Peyer's patch (tissue), 4 donors: Measurements from ENCODE around the gene MAP1LC3A.

Experiments used
- CTCF ChIP-seq, 6 experiments: fragments of 450-650 bp in 4 of 6; fragments of 200-600 bp in 2 of 6; sonication (generic) in 1 of 6; IDR thresholded peaks; one replicate each; pipeline ENCODE4 v1.5.1; 2017 to 2019; ENCODE audit warnings: antibody characterized with exemption in 6 of 6, mild to moderate bottlenecking in 3 of 6, moderate library complexity in 1 of 6
- POLR2A ChIP-seq, 2 donors: fragments of 450-650 bp; IDR thresholded peaks; one replicate each; pipeline ENCODE4 v1.5.1; 2017; ENCODE audit warnings: antibody characterized with exemption in 2 of 2, mild to moderate bottlenecking in 2 of 2, moderate library complexity in 2 of 2

- TF ChIP-seq CTCF (IDR thresholded peaks at IDR 0.05) (no peak), POLR2A (IDR thresholded peaks at IDR 0.05) (no peak)
These were observed 15.9 kb downstream of the MAP1LC3A start for GRCh38 chr20:34574426-34574825.
